HCT116 (cell line): ENCODE data around the gene CD44. TPM values are rescaled to one million over a fixed set of nuclear protein-coding genes. Genes with fewer than 3 reads are reported as not detected.

Source experiments
- ATAC-seq: fragments of 200-7000 bp; cut with Tn5 transposase; 2 replicates; pipeline ENCODE4 v1.9.1; 2020; ENCODE audit warnings: mild to moderate bottlenecking, moderate library complexity
- BruUV-seq: library from RNA; stranded (reverse); fragments of 400-500 nt; replicated peaks from 2 replicates; lab custom pipeline; 2021; lab: Mats Ljungman, UMichigan
- CTCF ChIA-PET: fragments of 300-600 bp; sonication (Branson Sonifier 250); formaldehyde crosslinking; loops from one replicate; lab custom pipeline; 2021; ENCODE audit warnings: antibody characterized with exemption; lab: Charles Lee
- POLR2A ChIA-PET: fragments of 300-600, 350-600 bp; sonication (Branson Sonifier 250); formaldehyde crosslinking; loops from one replicate; lab custom pipeline; 2021; ENCODE audit warnings: antibody characterized with exemption; lab: Charles Lee
- RAD21 ChIA-PET, 2 experiments: fragments of 300-600 bp; sonication (Branson Sonifier 250); formaldehyde crosslinking; loops; one replicate each; lab custom pipeline; 2023; ENCODE audit warnings: low total read pairs in 2 of 2; ENCODE audit not compliant: uncharacterized antibody in 2 of 2, unreplicated experiment in 2 of 2, low non-redundant PET in 1 of 2; lab: Charles Lee
- DNase-seq: peaks from one replicate; pipeline ENCODE4 v3.0.0-alpha.2; 2010; ENCODE audit warnings: low read depth, low spot score
- H2AFZ ChIP-seq: fragments of 200-600 bp; shearing (Covaris generic), sonication (generic); 2 replicates; pipeline ENCODE4 v1.6.1; 2017; ENCODE audit warnings: low read depth, mixed run types, mixed read lengths, antibody characterized with exemption, low read length; ENCODE audit not compliant: poor library complexity, severe bottlenecking
- H3K27ac ChIP-seq: 2 replicates; pipeline ENCODE4 v1.5.1; 2012; ENCODE audit warnings: low read depth, low read length
- H3K27me3 ChIP-seq: fragments of 200-600 bp; sonication (generic); 2 replicates; pipeline ENCODE4 v1.6.1; 2016; ENCODE audit warnings: mixed run types, low read length, mixed read lengths; ENCODE audit not compliant: insufficient read depth
- H3K36me3 ChIP-seq, 2 experiments: fragments of 200-500 bp in 1 of 2; fragments of 200-600 bp in 1 of 2; sonication (Bioruptor generic) in 1 of 2; sonication (generic) in 1 of 2; 2 replicates each; pipeline versions ENCODE4 v1.5.1 to v1.6.1; 2014 to 2016; ENCODE audit warnings: low read length in 2 of 2, inconsistent platforms in 1 of 2, mixed read lengths in 1 of 2, mixed run types in 1 of 2; ENCODE audit not compliant: insufficient read depth in 2 of 2, control insufficient read depth in 1 of 2
- H3K4me1 ChIP-seq, 2 experiments: fragments of 200-600 bp in 1 of 2; sonication (generic) in 1 of 2; 2 replicates each; pipeline versions ENCODE4 v1.5.1 to v1.6.1; 2012 to 2017; ENCODE audit warnings: low read length in 2 of 2, inconsistent platforms in 1 of 2, mild to moderate bottlenecking in 1 of 2, mixed read lengths in 1 of 2, mixed run types in 1 of 2, moderate library complexity in 1 of 2; ENCODE audit not compliant: insufficient read depth in 2 of 2, control insufficient read depth in 1 of 2
- H3K4me2 ChIP-seq: fragments of 200-600 bp; sonication (generic); 2 replicates; pipeline ENCODE4 v1.6.1; 2017; ENCODE audit warnings: mixed run types, low read length, mixed read lengths
- H3K4me3 ChIP-seq, 2 experiments: fragments of 200-600 bp in 1 of 2; sonication (generic) in 1 of 2; replicated peaks in 1 of 2; 2 replicates each; pipeline ENCODE4 v1.5.1; 2011 to 2016; ENCODE audit warnings: low read length in 2 of 2, control low read depth in 1 of 2, low read depth in 1 of 2, mild to moderate bottlenecking in 1 of 2, mixed read lengths in 1 of 2, mixed run types in 1 of 2
- H3K79me2 ChIP-seq: fragments of 200-600 bp; sonication (generic); 2 replicates; pipeline ENCODE4 v1.6.1; 2017; ENCODE audit warnings: mild to moderate bottlenecking, mixed run types, low read length, moderate library complexity, mixed read lengths; ENCODE audit not compliant: insufficient read depth
- H3K9ac ChIP-seq: fragments of 200-600 bp; sonication (generic); 2 replicates; pipeline ENCODE4 v1.6.1; 2016; ENCODE audit warnings: low read length, mixed read lengths
- H3K9me2 ChIP-seq: fragments of 200-600 bp; sonication (generic), shearing (Covaris generic); 2 replicates; pipeline ENCODE4 v1.6.1; 2017; ENCODE audit warnings: mixed run types, mild to moderate bottlenecking, moderate library complexity; ENCODE audit not compliant: insufficient read depth
- H3K9me3 ChIP-seq, 2 experiments: fragments of 200-500 bp in 1 of 2; fragments of 200-600 bp in 1 of 2; sonication (Bioruptor generic) in 1 of 2; sonication (generic) in 1 of 2; 2 replicates each; pipeline ENCODE4 v1.6.1; 2014 to 2017; ENCODE audit warnings: low read length in 2 of 2, mixed read lengths in 2 of 2, inconsistent platforms in 1 of 2, low read depth in 1 of 2, mild to moderate bottlenecking in 1 of 2, mixed run types in 1 of 2, moderate library complexity in 1 of 2; ENCODE audit not compliant: control insufficient read depth in 1 of 2, insufficient read depth in 1 of 2
- H4K20me1 ChIP-seq: fragments of 200-600 bp; sonication (generic), shearing (Covaris generic); 2 replicates; pipeline ENCODE4 v1.6.1; 2017; ENCODE audit warnings: mixed run types, mild to moderate bottlenecking, moderate library complexity; ENCODE audit not compliant: insufficient read depth
- ATF3 ChIP-seq: IDR thresholded peaks from 2 replicates; pipeline ENCODE4 v1.6.1; 2012
- CEBPB ChIP-seq: IDR thresholded peaks from 2 replicates; pipeline ENCODE4 v1.6.1; 2012; ENCODE audit warnings: low read depth
- EGR1 ChIP-seq: IDR thresholded peaks from 2 replicates; pipeline ENCODE4 v1.6.1; 2012; ENCODE audit warnings: low read depth
- ELF1 ChIP-seq: IDR thresholded peaks from 2 replicates; pipeline ENCODE4 v1.6.1; 2012; ENCODE audit warnings: low read depth, borderline replicate concordance
- EZH2 ChIP-seq: fragments of 200-600 bp; sonication (generic); IDR thresholded peaks from 2 replicates; pipeline ENCODE4 v1.6.1; 2017; ENCODE audit warnings: antibody characterized with exemption, mixed run types
- EZH2phosphoT487 ChIP-seq: fragments of 200-600 bp; IDR thresholded peaks from 2 replicates; pipeline ENCODE4 v1.6.1; 2018; ENCODE audit warnings: antibody characterized with exemption, borderline replicate concordance
- JUND ChIP-seq: IDR thresholded peaks from 2 replicates; pipeline ENCODE4 v1.6.1; 2012
- MAX ChIP-seq: IDR thresholded peaks from 2 replicates; pipeline ENCODE4 v1.6.1; 2012
- POLR2A ChIP-seq: IDR thresholded peaks from 2 replicates; pipeline ENCODE4 v1.7.0; 2011; ENCODE audit warnings: borderline replicate concordance; ENCODE audit not compliant: insufficient read depth, insufficient read length; ENCODE audit errors: extremely low read depth
- POLR2AphosphoS5 ChIP-seq: IDR thresholded peaks from 2 replicates; pipeline ENCODE4 v1.6.1; 2011; ENCODE audit warnings: mild to moderate bottlenecking, low read depth, low read length, moderate library complexity
- RAD21 ChIP-seq: IDR thresholded peaks from 2 replicates; pipeline ENCODE4 v1.6.1; 2012; ENCODE audit warnings: low read depth, mild to moderate bottlenecking
- SIN3A ChIP-seq: IDR thresholded peaks from 2 replicates; pipeline ENCODE4 v1.6.1; 2012; ENCODE audit warnings: low read depth
- SRF ChIP-seq: IDR thresholded peaks from 2 replicates; pipeline ENCODE4 v1.6.1; 2012; ENCODE audit warnings: low read depth
- ZNF274 ChIP-seq: fragments of 200-500 bp; sonication (Bioruptor generic); IDR thresholded peaks from 2 replicates; pipeline ENCODE4 v1.6.1; 2014; ENCODE audit warnings: mild to moderate bottlenecking, low read depth, low read length, inconsistent platforms
- intact Hi-C: fragments of 100-400 bp; cut with micrococcal nuclease; formaldehyde crosslinking; loops from 2 replicates; pipeline ENCODE4 v1.10.0; 2022
- total RNA-seq: library from RNA; stranded (reverse); gene quantifications from one replicate; pipeline ENCODE4 v1.2.1, GENCODE V29; 2021; ENCODE audit not compliant: unreplicated experiment
- TF ChIP-seq, protein P1 (sequence below), 3 experiments: fragments of 200-600 bp in 1 of 3; sonication (generic) in 1 of 3; IDR thresholded peaks in 2 of 3; conservative IDR thresholded peaks in 1 of 3; 2 replicates each; pipeline ENCODE4 v1.5.1; 2012 to 2017; ENCODE audit warnings: low read depth in 2 of 3, low read length in 2 of 3, antibody characterized with exemption in 1 of 3, borderline replicate concordance in 1 of 3, control low read depth in 1 of 3, mild to moderate bottlenecking in 1 of 3, mixed read lengths in 1 of 3, mixed run types in 1 of 3, moderate library complexity in 1 of 3; ENCODE audit not compliant: insufficient read depth in 1 of 3

CD44 gene
- total RNA-seq, 1 experiment from 2014 or later: 742 TPM

DNA sequence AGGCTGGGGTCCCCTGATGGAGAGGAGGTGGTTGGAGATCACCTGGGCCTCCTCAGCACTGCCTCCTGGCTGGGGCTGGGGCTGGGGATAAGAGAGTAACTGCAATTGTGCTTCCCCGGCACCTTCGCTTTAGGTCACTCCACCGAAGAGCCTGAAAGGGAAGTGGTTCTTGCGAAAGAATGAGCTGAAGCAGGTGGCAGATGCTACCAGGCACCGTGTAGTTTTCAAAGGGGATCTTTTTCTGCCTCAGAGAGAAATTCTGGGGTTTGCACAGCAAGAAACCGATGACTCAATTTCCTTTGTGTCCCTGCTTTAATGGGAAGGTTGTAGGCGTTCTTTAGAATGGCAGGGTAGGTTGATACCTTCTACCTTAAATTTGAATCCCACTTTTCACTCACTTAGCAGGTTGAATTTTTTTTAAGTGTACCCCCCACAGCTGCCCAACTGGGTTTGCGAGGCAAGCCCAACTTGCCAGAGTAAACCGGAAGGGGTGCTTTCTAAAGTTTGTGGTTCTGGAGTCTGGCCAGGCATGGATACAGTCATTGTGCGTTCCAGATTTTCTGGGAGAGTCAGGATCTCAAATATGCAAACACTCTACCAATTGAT, 5.3 kb downstream of the CD44 start:
- H3K9me2 ChIP-seq: no peaks in the 10 kb centered on the region
- intact Hi-C loops: loop anchor here (5.0 kb wide), 2 partner anchors 62 to 248 kb away; no protein-coding TSS in a partner anchor
- RAD21 ChIA-PET: no interaction called here
- TF ChIP-seq POLR2AphosphoS5 (peak; percentile 38; the same call in 1 of the 2 replicates), MAX (no peak)
- TF ChIP-seq, all 23 proteins: peak for 1
- no peaks in the 10 kb centered on the region for H3K27me3 ChIP-seq
- H3K9ac ChIP-seq: peak overlapping the region; percentile 55
- no peak overlapping the region for H2AFZ ChIP-seq
- CTCF ChIA-PET: no interaction called here
- peaks cover 99% of the 10 kb centered on the region for H3K79me2 ChIP-seq
- no peak for DNase-seq
- peak overlapping the region; percentile 97 for H3K27ac ChIP-seq
- peak overlapping the region; percentile 99 for H3K4me2 ChIP-seq
- no TSS peak for BruUV-seq
- H3K4me1 ChIP-seq: peaks cover 68 to 90% of the 10 kb centered on the region in 2 experiments
- peaks cover 14% of the 10 kb centered on the region; the same call in 1 of the 2 replicates for H4K20me1 ChIP-seq
- ATAC-seq: peak; percentile 44
- POLR2A ChIA-PET: interaction anchor here (1.1 to 1.5 kb wide), 2 partner anchors 135 to 138 kb away, joined by 3 read pairs; no protein-coding TSS in a partner anchor
- H3K9me3 ChIP-seq: no peaks in the 10 kb centered on the region
- H3K4me3 ChIP-seq: peak overlapping the region; percentile 19 to 44; a peak in 3 of 4 replicates
- H3K36me3 ChIP-seq: peaks cover 9 to 23% of the 10 kb centered on the region in 2 experiments; a peak in 3 of 4 replicates

GRCh38 chr11:35144806-35145205, 5.8 kb downstream of the CD44 start:
- ChIA-PET POLR2A (no interaction called here), RAD21 (no interaction called here), CTCF (no interaction called here)
- Histone ChIP-seq H2AFZ (no peak overlapping the region), H4K20me1 (peaks cover 15% of the 10 kb centered on the region; the same call in 1 of the 2 replicates), H3K4me3 (peak overlapping the region in 1 of 2 experiments; percentile 44; a peak in 2 of 4 replicates), H3K79me2 (peaks cover 99% of the 10 kb centered on the region), H3K9me2 (no peaks in the 10 kb centered on the region), H3K4me1 (peaks cover 70 to 94% of the 10 kb centered on the region in 2 experiments), H3K27me3 (no peaks in the 10 kb centered on the region), H3K9me3 (no peaks in the 10 kb centered on the region), H3K27ac (peak overlapping the region; percentile 97), H3K36me3 (peaks cover 9 to 28% of the 10 kb centered on the region in 2 experiments; a peak in 3 of 4 replicates), H3K4me2 (peak overlapping the region; percentile 99), H3K9ac (peak overlapping the region; percentile 55)
- intact Hi-C loops: loop anchor here (5.0 kb wide), 2 partner anchors 63 to 247 kb away; no protein-coding TSS in a partner anchor
- no peak for DNase-seq
- ATAC-seq: no peak
- BruUV-seq: no TSS peak
- no peak for TF ChIP-seq JUND
- no peak for TF ChIP-seq POLR2A
- TF ChIP-seq EZH2phosphoT487: no peak
- no peak for TF ChIP-seq EZH2
- TF ChIP-seq, protein P1, sequence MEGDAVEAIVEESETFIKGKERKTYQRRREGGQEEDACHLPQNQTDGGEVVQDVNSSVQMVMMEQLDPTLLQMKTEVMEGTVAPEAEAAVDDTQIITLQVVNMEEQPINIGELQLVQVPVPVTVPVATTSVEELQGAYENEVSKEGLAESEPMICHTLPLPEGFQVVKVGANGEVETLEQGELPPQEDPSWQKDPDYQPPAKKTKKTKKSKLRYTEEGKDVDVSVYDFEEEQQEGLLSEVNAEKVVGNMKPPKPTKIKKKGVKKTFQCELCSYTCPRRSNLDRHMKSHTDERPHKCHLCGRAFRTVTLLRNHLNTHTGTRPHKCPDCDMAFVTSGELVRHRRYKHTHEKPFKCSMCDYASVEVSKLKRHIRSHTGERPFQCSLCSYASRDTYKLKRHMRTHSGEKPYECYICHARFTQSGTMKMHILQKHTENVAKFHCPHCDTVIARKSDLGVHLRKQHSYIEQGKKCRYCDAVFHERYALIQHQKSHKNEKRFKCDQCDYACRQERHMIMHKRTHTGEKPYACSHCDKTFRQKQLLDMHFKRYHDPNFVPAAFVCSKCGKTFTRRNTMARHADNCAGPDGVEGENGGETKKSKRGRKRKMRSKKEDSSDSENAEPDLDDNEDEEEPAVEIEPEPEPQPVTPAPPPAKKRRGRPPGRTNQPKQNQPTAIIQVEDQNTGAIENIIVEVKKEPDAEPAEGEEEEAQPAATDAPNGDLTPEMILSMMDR (IDR thresholded peaks at IDR 0.05 in 2 of 3, conservative IDR thresholded peaks at IDR 0.05 in 1 of 3; ENCODE audit: borderline replicate concordance in 1 of 3, insufficient read depth in 1 of 3, low read depth in 2 of 3, low read length in 2 of 3): no peak
- TF ChIP-seq EGR1: no peak
- TF ChIP-seq CEBPB: no peak
- TF ChIP-seq RAD21: no peak
- TF ChIP-seq ZNF274: no peak
- TF ChIP-seq MAX: no peak
- TF ChIP-seq SRF: no peak
- TF ChIP-seq ELF1: no peak
- no peak for TF ChIP-seq ATF3
- no peak for TF ChIP-seq SIN3A
